Skin of body (tissue), 2 donors: Measurements from ENCODE around the gene CD300C. TPM values are rescaled to one million over a fixed set of nuclear protein-coding genes. Genes with fewer than 3 reads are reported as not detected.
"Not testable (repeated sequence)": the region's sequence is repeated elsewhere in the genome, so short reads cannot be mapped to it uniquely, and the experiment has no call there.

ENCODE experiments used
- DNase-seq: peaks from one replicate; lab custom pipeline; 2025; lab: John Stamatoyannopoulos, UW
- total RNA-seq: library from RNA; depleted of rRNA; stranded (reverse); fragments of >200 nt; gene quantifications from one replicate; pipeline ENCODE4 v1.2.3, GENCODE V29; 2014

The CD300C gene
- total RNA-seq, 1 donor from 2014 or later = 0.39 TPM

GRCh38 chr17:74532115-74532514 is 13.8 kb downstream of the CD300C start:
- no peak for DNase-seq

GRCh38 chr17:74531231-74531761 is 14.6 kb downstream of the CD300C start, which contains the start of gene CD300LB:
Gene CD300LB (minus strand): TSS chr17:74531475. CDS start chr17:74531350, 125 bp downstream.
- no peak for DNase-seq

GRCh38 chr17:74530831-74531150 is 15.1 kb downstream of the CD300C start:
- no peak for DNase-seq

- DNase-seq = no peak
These were observed 16.7 kb downstream of the CD300C start for GRCh38 chr17:74529243-74529642.

DNA sequence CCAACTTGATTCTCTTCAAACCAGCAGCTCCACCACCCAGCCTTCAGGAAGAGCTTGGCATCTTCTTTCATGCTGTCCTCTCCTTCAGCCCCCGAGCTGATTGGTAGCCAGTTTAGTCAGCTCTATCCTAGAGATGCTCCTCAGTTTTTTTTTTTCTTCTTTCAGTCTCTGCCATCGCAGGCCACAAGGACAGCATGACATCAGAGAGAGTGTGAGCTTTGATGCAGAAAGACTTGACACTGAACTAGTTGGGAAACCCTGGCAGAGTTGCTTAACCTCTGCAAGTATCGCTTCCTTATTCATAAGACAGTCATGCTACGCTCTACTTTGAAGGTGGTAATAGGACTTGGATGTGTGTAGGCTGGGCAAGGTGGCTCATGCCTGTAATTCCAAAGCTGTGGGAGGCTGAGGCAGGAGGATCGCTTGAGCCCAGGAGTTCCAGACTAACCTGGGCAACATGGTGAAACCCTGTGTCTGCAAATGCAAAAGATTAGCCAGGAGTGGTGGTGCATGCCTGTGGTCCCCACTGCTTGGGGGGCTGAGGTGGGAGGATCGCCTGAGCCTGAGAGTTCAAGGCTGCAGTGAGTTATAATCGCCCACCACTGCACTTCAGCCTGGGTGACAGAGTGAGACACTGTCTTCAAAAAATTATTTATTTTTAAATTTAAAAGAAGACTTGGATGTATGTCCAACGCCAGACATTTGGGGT is 17.3 kb downstream of the CD300C start:
- no peak for DNase-seq

- no peak for DNase-seq
These were observed 18.2 kb downstream of the CD300C start for GRCh38 chr17:74527756-74528155.

DNA sequence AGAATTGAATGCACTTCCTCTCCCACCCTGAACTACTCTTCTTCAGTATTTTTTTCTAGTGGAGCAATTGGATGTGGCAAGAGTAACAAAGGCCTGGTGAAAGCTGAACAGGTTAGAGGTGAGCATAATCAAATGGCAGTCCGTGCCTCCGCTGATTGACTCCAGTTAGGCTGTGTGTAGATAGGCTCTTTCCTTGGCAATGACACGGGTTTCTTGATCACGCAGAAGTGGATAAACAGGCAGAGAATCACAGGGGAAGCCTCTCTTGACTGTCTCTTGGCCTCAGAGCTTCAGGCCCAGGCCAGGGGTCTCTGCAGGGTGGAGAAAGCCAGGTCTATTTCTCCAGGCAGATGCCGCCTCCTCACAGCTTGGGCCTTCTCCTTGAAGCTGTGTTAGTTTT is 18.8 kb downstream of the CD300C start:
- DNase-seq = no peak

- DNase-seq = no peak
These were observed 19.2 kb downstream of the CD300C start for GRCh38 chr17:74526681-74527080.

- DNase-seq = no peak
These were observed 20.1 kb downstream of the CD300C start for GRCh38 chr17:74525781-74526288.

DNA sequence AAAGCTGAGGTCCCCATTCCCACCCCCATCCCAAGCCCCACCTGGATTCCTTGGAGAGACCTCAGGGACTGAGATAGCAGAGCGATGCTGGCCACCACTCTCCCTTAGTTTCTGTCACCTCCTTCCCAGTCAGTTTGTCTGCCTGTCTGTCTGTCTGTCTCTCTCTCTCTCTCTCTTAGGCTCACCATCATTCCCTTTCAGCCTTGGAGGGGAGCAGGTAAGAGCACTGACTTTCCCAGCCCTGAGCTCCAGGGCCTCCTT is 20.5 kb downstream of the CD300C start:
- no peak for DNase-seq

DNA sequence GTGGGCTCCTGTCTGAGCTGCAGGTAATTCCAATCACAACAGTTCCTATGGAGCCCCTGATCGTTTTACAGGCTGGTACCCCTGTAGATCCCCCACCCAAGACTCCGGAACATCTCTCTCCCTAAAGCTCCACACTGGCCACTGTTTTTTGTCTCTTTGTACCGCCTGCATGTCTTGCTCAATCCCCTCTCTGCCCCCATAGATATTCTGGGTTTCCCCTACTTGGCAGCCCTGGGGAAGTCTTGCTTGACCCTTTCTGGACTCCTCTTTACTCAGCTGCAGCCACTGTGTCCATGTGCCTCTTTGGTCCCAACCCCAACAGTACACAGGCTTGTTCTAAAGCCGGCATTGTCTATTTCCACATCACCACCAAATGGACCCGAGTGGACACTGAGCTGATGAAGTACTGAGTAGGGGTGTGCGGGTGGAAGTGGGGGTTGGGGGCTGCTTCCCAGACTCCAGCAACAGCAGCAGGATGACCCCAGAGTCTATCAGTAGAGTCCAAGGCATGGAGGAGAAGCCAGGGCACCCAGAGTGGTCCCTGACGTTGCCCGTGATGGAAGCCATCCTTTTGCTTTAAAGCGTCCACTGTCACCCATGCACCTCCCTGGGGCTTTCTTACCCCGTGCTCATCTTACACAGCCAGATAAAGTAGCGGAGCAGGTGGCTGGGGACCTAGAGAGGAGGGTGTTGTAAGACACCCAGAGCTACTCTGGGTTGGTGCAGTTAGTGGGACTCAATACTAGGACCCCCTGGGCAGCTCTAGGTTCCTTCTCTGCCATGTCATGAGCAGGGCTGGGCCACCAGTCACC is 21.1 kb downstream of the CD300C start:
- no peak for DNase-seq

DNA sequence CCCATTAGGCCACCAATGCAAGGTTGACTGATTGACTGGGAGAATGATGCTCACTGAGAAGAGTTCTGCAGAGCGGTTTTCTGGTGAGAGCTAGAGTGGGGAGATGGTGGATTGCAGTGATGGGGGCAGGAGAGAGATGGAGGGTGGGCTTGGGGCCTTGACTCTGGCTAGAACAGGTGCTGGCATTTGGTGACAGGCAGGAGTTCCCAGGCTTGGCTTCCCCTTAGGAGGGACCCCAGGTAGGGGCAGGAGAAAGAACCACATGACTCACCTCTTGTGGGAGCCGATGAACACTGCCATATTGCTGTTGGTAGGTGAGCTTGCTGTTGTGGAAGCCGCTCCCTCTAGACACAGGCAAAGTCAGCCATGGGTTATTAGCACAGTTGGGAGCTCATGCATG is 22.6 kb downstream of the CD300C start:
- DNase-seq = no peak

- no peak for DNase-seq
These were observed 23.4 kb downstream of the CD300C start for GRCh38 chr17:74522381-74523105.

- no peak for DNase-seq
These were observed 24.2 kb downstream of the CD300C start for GRCh38 chr17:74521701-74522201.

- DNase-seq = no peak
These were observed 25.0 kb downstream of the CD300C start for GRCh38 chr17:74520790-74521480.

DNA sequence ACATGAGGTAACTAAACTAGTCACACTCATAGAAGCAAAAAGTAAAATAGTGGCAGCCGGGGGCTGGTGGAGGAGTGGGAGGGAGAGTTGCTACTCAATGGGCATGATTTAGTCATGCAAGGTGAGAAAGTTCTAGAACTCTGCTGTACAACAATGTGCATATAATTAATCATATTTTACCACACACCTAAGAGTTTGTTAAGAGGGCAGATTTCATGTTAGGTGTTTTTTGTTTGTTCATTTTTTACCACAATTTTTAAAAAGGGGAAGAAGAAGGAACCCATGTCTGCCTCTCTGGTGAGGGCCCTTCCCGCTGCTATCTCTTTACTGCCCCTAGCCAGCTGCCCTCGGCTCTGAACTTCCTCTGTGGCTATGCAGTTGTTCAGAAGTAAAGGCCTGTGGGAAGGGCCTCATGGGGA is 25.9 kb downstream of the CD300C start:
- no peak for DNase-seq

DNA sequence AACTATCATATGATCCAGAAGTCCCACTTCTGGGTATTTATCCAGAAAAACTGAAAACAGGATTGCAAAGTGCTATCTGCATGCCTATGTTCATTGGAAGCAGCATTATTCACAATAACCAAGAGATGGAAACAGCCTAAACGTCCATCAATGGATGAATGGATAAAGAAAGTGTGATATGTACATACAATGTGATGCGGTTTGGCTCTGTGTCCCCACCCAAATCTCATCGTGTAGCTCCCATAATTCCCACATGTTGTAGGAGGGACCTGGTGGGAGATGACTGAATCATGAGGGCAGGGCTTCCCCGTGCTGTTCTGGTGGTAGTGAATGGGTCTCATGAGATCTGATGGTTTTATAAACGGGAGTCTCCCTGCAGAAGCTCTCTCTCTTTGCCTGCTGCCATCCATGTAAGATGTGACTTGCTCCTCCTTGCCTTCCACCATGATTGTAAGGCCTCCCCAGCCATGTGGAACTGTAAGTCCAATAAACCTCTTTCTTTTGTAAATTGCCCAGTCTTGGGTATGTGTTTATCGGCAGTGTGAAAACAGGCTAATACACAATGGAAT is 27.4 kb downstream of the CD300C start:
- DNase-seq = not testable (repeated sequence)

DNA sequence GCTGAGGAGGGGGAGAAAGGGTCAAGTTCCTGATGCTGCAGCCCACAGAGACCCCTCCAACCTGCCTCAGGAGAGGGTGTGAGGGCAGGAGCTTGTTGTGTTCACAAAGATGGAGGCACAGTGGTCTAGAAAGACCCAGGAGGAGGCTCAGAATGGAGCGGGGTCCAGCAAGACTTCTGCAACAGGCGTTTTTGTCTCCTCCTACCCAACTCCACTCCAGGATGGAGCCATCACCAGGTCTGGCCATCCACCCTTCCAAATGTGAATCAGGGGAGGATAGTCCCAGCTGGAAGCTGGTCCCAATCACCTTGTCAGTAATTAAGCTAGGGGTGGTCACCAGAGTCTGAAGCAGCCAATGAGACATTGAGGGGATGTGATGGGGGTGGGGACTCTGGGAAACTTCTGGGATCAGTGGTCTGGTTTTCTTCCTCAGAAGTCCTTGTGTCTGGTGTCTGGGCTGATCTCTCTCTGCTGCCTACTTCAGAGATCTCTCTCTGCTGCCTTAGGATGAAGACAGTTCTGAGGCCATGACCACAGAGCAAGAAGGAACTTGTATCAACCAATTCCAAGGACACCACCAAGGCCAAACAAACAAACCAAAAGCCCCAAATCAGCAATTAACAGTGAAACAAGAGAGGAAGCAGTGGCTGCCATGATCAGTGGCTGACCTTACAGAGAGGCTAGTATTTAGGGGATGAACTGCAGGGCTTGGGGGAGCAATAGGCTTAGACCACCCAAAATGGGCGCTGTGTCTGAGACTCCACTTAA is 29.2 kb downstream of the CD300C start:
- DNase-seq = no peak

DNA sequence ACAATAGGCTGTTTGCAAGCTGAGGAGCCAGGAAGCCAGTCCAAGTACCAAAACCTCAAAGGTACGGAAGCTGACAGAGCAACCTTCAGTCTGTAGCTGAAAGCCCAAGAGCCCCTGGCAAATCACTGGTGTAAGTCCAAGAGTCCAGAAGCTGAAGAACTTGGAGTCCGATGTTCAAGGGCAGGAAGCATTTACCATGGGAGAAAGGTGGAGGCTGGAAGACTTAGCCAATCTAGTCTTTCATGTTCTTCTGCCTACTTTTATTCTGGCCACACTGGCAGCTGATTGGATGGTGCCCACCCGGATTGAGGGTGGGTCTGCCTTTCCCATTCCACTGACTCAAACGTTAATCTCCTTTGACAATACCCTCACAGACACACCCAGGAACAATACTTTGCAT is 30.0 kb downstream of the CD300C start:
- no peak for DNase-seq
